ENCODE measurements around the gene ANKMY1. TPM values are rescaled to one million over a fixed set of nuclear protein-coding genes. Genes with fewer than 3 reads are reported as not detected.

The ANKMY1 gene
- total and polyA plus RNA-seq, 2 of the 13 experiments (the other 11 are each of a cell fraction or from before 2014, with no cell fraction given): 11.7 to 18.8 TPM

- Histone ChIP-seq H3K9ac (ENCODE audit: insufficient read depth, low read depth, low read length) (no peak overlapping the region), H3K79me2 (ENCODE audit: insufficient read depth, low read length) (peaks cover 30% of the 10 kb centered on the region), H3K36me3 (replicated peaks in 1 of 2; ENCODE audit: control insufficient read depth in 1 of 2, insufficient read depth in 2 of 2, low read length in 2 of 2) (peaks cover 11 to 25% of the 10 kb centered on the region in 2 experiments), H4K20me1 (ENCODE audit: insufficient read depth, low read length) (no peaks in the 10 kb centered on the region), H3K27me3 (ENCODE audit: control insufficient read depth in 1 of 2, insufficient read depth in 2 of 2, low read length in 2 of 2) (no peaks in the 10 kb centered on the region), H3K9me3 (ENCODE audit: low read length) (no peaks in the 10 kb centered on the region), H2AFZ (ENCODE audit: low read length) (no peak overlapping the region), H3K4me2 (ENCODE audit: low read depth, low read length) (no peak overlapping the region), H3K4me3 (replicated peaks in 1 of 3; ENCODE audit: insufficient read depth in 1 of 3, low read depth in 2 of 3, low read length in 3 of 3) (no peak overlapping the region), H3K27ac (ENCODE audit: extremely low read length, insufficient read depth, low read length) (no peak overlapping the region), H3K4me1 (ENCODE audit: insufficient read depth, low read length) (peaks cover 45% of the 10 kb centered on the region)
- in situ Hi-C loops (cut with HindIII; ENCODE audit: extremely low pct_ligation_motif_present, low pct_unique_long_range_greater_than_20kb): loop anchor here (25.0 kb wide), 1 partner anchor 654 kb away; no protein-coding TSS in a partner anchor
- ChIA-PET CTCF (ENCODE audit: low intra/inter-chr PET ratio, low total read pairs) (no interaction called here), POLR2A (interaction anchor here (1.0 to 4.9 kb wide), 3 partner anchors 8 to 29 kb away, joined by 3 to 86 read pairs (median 12); partner anchors contain the start of gene CAPN10)
- ATAC-seq (no peak), DNase-seq (ENCODE audit: low spot score) (no peak), FAIRE-seq (no peak)
- whole genome bisulfite sequencing (ENCODE audit: low lambda C conversion rate): 97% methylated on average over 18 of the region's 18 CpGs
- TF ChIP-seq BCL3 (CRISPR knock-in tag; IDR thresholded peaks at IDR 0.05): no peak
- TF ChIP-seq, protein P1, sequence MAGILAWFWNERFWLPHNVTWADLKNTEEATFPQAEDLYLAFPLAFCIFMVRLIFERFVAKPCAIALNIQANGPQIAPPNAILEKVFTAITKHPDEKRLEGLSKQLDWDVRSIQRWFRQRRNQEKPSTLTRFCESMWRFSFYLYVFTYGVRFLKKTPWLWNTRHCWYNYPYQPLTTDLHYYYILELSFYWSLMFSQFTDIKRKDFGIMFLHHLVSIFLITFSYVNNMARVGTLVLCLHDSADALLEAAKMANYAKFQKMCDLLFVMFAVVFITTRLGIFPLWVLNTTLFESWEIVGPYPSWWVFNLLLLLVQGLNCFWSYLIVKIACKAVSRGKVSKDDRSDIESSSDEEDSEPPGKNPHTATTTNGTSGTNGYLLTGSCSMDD (CRISPR knock-in tag; IDR thresholded peaks at IDR 0.05): no peak
- intact Hi-C loops (cut with micrococcal nuclease; ENCODE audit: unreplicated experiment): no loop called here
- BruUV-seq (replicated peaks): no TSS peak
Observed at GRCh38 chr2:240558236-240558761, 511 bp upstream of the ANKMY1 start.

- ChIA-PET CTCF (ENCODE audit: low intra/inter-chr PET ratio, low total read pairs) (no interaction called here), POLR2A (interaction anchor here (1.0 to 2.7 kb wide), 3 partner anchors 9 to 29 kb away, joined by 3 to 12 read pairs (median 5); partner anchors contain the start of gene CAPN10)
- in situ Hi-C loops (cut with HindIII; ENCODE audit: extremely low pct_ligation_motif_present, low pct_unique_long_range_greater_than_20kb): loop anchor here (25.0 kb wide), 1 partner anchor 655 kb away; no protein-coding TSS in a partner anchor
- Histone ChIP-seq H4K20me1 (ENCODE audit: insufficient read depth, low read length) (no peaks in the 10 kb centered on the region), H3K4me2 (ENCODE audit: low read depth, low read length) (no peak overlapping the region), H3K4me1 (ENCODE audit: insufficient read depth, low read length) (peaks cover 42% of the 10 kb centered on the region), H3K27ac (ENCODE audit: extremely low read length, insufficient read depth, low read length) (peak overlapping the region; percentile 29), H3K36me3 (replicated peaks in 1 of 2; ENCODE audit: control insufficient read depth in 1 of 2, insufficient read depth in 2 of 2, low read length in 2 of 2) (peaks cover 15 to 28% of the 10 kb centered on the region in 2 experiments), H3K79me2 (ENCODE audit: insufficient read depth, low read length) (peaks cover 30% of the 10 kb centered on the region), H3K27me3 (ENCODE audit: control insufficient read depth in 1 of 2, insufficient read depth in 2 of 2, low read length in 2 of 2) (no peaks in the 10 kb centered on the region), H2AFZ (ENCODE audit: low read length) (no peak overlapping the region), H3K9ac (ENCODE audit: insufficient read depth, low read depth, low read length) (no peak overlapping the region), H3K9me3 (ENCODE audit: low read length) (no peaks in the 10 kb centered on the region), H3K4me3 (replicated peaks in 1 of 3; ENCODE audit: insufficient read depth in 1 of 3, low read depth in 2 of 3, low read length in 3 of 3) (no peak overlapping the region)
- intact Hi-C loops (cut with micrococcal nuclease; ENCODE audit: unreplicated experiment): no loop called here
- FAIRE-seq (no peak), ATAC-seq (no peak), DNase-seq (ENCODE audit: low spot score) (no peak)
- no TSS peak for BruUV-seq (replicated peaks)
- TF ChIP-seq ZNF501 (CRISPR knock-in tag; IDR thresholded peaks at IDR 0.05) (0 out of 2 replicates have a peak, but pooled peaks have one; percentile 28), RBFOX2 (IDR thresholded peaks at IDR 0.05; ENCODE audit: low read depth, low read length) (0 out of 2 replicates have a peak, but pooled peaks have one; percentile 54), HMGA1 (CRISPR knock-in tag; conservative IDR thresholded peaks at IDR 0.05) (no peak)
- TF ChIP-seq, protein P2, sequence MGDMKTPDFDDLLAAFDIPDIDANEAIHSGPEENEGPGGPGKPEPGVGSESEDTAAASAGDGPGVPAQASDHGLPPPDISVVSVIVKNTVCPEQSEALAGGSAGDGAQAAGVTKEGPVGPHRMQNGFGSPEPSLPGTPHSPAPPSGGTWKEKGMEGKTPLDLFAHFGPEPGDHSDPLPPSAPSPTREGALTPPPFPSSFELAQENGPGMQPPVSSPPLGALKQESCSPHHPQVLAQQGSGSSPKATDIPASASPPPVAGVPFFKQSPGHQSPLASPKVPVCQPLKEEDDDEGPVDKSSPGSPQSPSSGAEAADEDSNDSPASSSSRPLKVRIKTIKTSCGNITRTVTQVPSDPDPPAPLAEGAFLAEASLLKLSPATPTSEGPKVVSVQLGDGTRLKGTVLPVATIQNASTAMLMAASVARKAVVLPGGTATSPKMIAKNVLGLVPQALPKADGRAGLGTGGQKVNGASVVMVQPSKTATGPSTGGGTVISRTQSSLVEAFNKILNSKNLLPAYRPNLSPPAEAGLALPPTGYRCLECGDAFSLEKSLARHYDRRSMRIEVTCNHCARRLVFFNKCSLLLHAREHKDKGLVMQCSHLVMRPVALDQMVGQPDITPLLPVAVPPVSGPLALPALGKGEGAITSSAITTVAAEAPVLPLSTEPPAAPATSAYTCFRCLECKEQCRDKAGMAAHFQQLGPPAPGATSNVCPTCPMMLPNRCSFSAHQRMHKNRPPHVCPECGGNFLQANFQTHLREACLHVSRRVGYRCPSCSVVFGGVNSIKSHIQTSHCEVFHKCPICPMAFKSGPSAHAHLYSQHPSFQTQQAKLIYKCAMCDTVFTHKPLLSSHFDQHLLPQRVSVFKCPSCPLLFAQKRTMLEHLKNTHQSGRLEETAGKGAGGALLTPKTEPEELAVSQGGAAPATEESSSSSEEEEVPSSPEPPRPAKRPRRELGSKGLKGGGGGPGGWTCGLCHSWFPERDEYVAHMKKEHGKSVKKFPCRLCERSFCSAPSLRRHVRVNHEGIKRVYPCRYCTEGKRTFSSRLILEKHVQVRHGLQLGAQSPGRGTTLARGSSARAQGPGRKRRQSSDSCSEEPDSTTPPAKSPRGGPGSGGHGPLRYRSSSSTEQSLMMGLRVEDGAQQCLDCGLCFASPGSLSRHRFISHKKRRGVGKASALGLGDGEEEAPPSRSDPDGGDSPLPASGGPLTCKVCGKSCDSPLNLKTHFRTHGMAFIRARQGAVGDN (CRISPR knock-in tag; IDR thresholded peaks at IDR 0.05): peak; percentile 38; the same call in 1 of the 2 replicates
- 99% methylated on average over 41 of the region's 51 CpGs for WGBS (ENCODE audit: low lambda C conversion rate)
Observed at GRCh38 chr2:240557101-240557751, 562 bp downstream of the ANKMY1 start.

Data from HepG2 (cell line).